HG03095 (cell line): ENCODE measurements around the gene OR10H5.
"Not testable (repeated sequence)": the region's sequence is repeated elsewhere in the genome, so short reads cannot be mapped to it uniquely, and the experiment has no call there.

Experiments
- ATAC-seq: cut with Tn5 transposase; IDR thresholded peaks from one replicate; pipeline ENCODE4 v1.9.1; 2021; ENCODE audit warnings: moderate library complexity; ENCODE audit not compliant: unreplicated experiment

The OR10H5 gene

DNA sequence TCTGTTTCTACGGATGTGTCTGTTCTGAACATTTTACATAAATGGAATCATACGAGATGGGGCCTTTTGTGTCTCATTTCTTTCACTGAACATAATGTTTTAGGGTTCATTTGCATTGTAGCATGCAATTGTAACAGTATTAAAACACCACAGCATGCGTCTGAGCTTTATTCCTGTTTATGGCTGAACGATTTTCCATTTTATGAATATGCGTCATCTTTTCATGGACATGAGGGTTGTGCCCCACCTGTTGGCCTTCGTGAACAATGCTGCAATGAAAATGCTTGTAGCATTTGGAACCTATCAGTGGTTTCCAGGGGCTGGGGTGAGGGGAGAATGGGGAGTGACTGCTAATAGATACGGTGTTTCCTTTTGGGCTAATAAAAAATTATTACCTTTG lies 22.9 kb downstream of the OR10H5 start:
- ATAC-seq: no peak

DNA sequence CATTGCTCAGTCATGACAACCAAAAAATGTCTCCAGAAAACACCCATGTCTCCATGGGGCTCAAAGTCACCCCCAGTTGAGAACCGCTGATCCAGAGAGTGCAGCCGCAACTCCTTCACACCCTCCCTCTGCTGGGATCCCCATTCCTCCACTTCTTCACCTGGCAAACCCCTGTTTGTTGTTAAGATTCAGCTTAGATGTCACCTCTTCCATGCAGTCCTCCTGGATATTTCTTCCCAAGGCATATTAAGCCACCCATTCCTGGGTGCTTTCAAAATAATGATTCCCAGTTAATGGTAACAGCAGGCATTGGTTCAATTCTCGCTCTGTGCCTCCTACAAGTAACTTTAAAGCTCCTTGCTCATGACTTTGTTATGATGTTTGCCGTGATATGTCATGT lies 24.0 kb downstream of the OR10H5 start:
- no peak for ATAC-seq

DNA sequence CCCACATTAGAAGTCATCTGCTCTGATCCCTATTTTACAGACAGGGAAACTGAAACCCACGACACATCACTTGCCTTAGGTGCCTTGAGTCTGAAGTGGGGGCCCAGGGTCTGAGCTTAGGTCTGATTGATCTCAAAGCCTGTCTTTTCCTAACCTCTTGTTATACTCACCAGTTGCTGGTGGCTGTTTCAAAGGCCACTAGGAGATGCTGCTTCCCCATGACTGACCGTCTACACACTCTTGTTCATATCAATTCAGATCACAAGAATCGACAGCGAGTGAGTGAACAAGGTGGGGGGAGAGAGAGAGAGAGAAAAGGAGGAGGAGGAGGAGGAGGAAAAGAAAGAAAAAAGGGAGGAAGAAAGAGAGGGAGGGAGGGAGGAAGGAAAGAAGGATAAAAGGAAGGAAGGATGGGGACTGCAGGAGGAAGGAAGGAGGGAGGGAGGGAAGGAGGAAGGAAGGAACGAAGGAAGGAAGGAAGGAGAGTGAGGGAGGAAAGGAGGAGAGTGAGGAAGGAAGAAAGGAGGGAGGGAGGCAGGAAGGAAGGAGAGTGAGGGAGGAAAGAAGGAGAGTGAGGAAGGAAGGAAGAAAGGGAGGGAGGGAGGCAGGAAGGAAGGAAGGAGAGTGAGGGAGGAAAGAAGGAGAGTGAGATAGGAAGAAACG lies 24.7 kb downstream of the OR10H5 start:
- no peak for ATAC-seq

DNA sequence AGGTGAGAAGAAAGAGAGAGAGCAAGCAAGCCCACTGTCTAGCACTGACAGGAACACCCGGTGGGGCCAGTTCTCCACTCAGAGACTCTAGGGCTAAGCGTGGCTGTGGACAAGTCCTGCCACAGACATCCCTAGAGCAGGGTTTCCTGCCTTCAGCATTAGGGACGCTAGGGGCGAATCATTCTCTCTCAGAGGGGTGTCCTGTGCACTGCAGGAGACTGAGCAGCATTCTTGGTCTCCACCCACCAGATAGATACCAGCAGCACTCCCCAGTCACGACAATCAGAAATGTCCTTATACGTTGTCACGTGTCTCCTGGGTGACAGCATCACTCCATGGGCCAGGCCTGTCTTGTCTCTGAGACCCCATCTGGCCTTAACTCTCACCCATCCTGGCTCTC lies 26.5 kb downstream of the OR10H5 start:
- no peak for ATAC-seq

DNA sequence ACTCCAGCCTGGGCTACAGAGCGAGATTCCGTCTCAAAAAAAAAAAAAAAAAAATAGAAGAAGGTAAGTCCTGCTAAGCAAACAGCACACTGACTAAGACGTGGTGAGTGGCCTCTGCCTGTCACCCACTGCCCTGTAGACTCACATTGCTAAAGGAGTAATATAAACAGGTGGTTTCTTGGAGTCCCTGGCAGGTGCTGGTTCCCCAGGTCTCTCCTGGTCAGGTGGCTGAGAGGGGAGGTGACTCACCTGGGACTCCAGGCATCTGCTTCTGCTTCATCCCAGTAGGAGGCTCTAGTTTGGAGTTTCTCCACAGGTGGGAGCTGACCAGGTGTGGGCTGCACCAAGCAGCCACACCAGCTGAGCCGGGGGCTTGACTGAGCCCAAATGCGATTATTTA lies 27.8 kb downstream of the OR10H5 start, which contains the start of gene OR10H1:
Gene OR10H1, minus strand, starts transcription at position 359 of the 400 bp plus-strand sequence. CDS start 7,627 bp downstream, outside the sequence.
- ATAC-seq: no peak

DNA sequence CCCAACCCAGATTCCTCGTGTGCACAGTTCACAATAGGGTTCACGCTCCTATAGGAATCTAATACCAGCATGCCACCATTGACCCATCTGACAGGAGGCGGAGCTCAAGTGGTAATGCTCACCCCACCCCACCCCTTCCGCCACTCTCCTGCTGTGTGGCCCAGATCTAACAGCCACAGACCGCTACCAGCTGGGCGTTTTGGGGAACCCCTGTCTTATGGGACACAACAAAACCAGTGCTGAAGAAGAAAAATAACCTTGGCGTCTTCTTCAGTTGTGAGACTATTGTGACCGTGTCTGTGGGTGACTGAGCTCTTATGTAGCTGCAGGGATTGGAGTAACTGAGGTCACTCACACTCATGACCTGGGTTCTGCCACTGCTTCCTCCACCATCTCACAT lies 33.2 kb downstream of the OR10H5 start:
- ATAC-seq: no peak

DNA sequence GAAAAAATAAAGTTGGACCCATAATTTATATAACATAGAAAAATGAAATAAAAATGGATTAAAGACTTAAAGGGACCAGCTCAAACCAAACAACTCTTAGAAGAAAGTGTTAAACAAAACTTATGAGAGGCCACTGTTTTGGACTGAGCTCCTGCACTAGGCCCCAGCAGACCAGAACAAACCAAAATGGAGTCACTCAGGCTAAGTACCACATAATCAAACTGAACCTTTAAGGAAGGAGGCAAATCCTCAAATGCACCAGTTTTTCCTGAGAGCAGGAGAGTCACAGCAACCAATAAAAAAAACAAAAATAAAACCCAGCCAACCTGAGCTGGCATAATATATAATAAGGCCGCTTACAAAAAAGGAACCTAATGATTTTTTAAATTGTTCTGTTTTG lies 38.3 kb downstream of the OR10H5 start:
- ATAC-seq: no peak

DNA sequence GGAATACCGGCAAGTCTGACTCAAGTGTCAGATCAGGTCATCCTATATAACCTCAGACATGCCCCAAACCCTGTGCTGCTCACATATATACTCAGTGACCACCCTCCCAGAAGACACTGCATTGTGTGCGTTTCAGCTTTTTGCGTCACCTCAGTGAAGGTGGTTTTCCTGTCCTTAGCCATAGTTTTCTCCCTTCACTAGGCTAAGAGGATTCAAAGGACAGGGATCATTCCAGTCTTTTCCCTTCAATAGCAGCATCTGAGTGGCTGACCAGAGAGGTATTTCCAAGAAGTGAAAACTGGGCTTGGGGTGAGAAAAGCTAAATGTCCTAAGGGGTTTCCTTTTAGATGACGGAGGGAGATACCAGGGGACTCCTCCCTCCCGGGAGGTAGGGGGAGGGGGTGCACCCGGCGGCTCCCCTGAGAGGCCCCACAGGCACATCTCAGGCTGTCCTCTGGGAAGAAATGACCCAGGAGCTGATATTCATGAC lies 40.7 kb downstream of the OR10H5 start:
- no peak for ATAC-seq

DNA sequence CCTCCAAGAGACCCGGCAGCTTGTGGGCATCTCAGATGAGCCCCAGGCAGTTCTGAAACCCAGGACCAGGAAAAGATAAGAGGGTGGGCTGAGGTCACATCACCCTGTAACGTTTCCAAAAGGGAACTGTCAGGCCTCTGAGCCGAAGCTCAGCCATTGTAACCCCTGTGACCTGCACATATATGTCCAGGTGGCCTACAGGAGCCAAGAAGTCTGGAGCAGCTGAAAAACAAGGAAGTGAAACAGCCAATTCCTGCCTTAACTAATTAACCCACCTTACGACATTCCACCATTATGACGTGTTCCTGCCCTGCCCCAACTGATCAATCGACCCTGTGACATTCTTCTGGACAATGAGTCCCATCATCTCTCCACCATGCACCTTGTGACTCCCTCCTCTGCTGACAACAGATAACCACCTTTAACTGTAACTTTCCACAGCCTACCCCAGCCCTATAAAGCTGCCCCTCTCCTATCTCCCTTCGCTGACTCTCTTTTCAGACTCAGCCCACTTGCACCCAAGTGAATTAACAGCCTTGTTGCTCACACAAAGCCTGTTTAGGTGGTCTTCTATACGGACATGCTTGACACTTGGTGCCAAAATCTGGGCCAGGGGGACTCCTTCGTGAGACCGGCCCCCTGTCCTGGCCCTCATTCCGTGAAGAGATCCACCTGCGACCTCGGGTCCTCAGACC lies 41.3 kb downstream of the OR10H5 start:
- not testable (repeated sequence) for ATAC-seq

DNA sequence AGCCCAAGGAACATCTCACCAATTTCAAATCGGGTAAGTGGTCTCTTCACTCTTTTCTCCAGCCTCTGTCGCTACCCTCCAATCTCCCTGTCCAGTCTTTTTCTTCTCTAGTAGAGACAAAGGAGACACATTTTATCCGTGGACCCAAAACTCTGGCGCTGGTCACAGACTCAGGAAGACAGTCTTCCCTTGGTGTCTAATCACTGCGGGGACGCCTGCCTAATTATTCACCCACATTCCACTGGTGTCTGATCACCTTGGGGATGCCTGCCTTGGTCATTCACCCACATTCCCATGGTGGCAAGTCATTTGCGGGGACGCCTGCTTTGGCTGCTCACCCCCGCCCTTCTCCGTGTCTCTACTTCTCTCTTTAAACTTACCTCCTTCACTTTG lies 41.8 kb downstream of the OR10H5 start:
- no peak for ATAC-seq

DNA sequence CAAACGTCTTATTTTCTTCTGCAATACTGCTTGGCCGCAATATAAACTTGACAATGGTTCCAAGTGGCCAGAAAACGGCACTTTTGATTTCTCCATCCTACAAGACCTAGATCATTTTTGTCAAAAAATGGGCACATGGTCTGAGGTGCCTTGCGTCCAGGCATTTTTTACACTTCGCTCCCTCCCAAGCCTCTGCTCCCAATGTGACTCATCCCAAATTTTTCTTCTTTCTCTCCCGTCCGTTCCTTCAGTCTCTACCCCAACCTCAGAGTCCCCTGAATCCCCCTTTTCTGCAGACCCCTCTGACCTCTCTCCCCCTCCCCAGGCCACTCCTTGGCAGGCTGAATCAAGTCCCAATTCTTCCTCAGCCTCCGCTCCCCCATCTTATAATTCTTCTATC lies 42.3 kb downstream of the OR10H5 start:
- ATAC-seq: no peak

DNA sequence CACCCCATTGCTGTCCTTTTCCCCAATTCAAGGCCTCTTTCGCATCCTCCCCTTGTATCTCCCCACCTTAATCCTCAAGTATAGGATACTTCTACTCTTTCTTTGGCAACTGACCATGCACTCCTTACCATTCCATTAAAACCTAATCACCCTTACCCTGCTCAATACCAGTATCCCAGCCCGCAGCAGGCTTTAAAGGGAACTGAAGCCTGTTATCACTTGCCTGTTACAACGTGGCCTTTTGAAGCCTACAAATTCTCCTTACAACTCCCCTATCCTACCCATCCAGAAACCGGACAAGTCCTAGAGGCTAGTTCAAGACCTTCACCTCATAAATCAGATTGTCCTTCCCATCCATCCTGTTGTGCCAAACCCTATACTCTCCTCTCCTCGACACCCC lies 44.2 kb downstream of the OR10H5 start:
- ATAC-seq: no peak

DNA sequence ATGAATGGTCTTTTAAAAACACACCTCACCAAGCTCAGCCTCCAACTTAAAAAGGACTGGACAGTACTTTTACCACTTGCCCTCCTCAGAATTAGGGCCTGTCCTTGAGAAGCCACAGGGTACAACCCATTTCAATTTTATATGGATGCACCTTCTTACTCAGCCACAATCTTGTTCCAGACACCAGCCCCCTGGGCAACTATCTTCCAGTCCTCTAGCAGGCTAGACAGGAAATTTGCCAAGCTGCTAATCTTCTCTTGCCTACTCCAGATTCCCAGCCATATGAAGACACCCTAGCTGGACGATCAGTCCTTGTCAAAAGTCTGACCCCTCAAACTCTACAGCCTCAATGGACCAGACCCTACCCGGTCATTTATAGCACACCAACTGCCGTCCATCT lies 46.8 kb downstream of the OR10H5 start:
- not testable (repeated sequence) for ATAC-seq

DNA sequence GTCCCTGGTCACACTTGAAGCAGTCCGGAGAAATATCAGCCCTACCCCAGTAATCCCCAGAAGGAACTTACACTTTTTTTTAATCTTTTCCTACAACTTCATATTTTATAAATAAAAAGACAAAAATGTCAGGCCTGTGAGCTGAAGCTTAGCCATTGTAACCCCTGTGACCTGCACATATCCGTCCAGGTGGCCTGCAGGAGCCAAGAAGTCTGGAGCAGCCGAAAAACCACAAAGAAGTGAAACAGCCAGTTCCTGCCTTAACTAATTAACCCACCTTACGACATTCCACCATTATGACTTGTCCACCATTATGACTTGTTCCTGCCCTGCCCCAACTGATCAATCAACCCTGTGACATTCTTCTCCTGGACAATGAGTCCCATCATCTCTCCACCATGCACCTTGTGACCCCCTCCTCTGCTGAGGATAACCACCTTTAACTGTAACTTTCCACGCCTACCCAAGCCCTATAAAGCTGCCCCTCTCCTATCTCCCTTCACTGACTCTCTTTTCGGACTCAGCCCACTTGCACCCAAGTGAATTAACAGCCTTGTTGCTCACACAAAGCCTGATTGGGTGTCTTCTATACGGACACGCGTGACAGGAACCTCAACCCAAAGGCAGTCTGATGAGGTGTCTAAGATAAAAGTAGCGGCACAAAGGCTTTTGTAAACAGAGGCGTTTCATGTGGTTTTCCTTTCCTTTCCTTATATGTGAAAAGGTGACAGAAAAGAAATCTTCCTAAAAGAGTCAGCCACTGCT lies 48.3 kb downstream of the OR10H5 start:
- ATAC-seq: not testable (repeated sequence)

DNA sequence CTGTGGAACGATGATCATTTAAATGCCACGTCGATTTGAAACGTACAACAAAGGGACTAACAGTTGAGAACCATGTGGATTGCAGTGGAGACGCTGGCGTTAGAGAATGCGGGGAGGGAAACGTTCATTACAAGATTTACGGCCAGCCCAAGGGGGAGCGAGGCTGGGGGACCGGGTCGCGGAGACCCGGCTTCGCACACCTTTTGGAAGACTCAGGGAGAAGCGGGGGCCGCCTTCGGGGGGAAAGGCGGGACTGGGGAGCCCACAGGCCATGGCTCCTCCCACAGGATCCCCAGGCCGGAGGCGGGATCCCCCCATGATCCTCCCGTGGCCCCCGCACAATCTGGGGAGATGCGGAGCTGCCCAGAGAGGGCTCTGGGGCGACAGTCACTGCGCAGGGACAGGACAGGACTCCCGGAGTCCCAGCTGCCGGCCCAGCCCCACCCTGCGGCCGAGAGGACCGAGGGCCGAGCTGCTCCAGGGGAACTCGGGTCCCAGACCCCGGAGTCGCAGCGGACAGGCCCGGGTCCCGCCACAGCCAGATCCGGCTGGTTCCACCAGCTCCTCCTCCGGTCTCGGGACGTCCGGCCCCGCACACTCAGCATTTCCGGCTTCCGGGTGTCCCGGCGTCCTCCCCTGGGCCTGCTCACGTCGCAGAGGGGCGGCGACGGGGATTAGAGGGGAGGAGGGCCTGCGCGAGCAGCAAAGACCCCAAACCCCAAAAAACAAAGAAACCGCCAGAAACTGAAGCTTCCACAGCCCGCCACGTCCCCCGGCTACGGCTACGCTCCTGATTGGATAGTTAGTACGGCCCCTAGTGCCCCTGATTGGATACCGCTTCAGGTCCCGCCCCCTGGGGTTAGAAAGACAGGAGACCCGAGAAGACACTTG lies 49.1 kb downstream of the OR10H5 start:
- peak; percentile 96 for ATAC-seq

DNA sequence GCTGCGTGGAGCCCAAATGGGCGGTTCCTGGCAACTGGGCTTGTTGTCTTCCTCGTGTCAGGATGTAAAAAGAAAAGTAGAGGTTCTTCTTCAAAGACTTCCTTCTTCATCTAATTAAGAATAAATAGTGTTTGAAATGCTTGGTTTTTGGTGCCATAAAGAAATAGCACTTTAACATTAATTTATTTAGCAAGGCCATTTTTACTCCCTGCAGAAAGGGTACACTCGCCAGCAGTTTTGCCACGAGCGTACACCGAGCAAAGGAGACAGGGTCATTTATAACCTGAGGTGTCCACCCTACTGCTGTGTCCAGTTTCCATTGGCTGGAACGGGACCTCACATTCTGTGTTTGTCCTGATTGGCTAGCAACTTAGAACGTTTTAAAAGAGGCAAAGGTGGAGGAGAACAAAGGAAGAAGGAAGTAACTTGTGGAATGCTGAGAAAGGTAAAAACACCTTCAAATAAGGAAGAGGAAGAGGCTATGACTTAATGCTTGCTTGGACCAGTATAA lies 49.8 kb downstream of the OR10H5 start:
- ATAC-seq: peak; percentile 13

DNA sequence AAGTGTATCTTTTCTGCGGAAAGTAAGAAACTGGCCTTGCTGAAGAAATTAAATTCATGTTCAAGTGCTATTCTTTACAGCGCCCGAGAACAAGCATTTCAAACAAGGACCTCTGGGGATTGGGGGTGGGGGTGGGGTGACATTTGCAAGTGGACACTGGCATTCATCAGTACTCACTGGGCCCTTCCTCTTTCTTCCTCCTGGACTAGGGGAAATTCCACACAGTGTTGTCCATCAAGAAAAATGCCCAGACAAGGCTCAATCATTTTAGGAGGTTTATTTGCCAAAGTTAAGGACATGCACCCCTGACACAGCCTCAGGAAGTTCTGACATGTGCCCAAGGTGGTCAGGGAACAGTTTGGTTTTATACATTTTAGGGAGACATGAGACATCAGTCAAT lies 50.9 kb downstream of the OR10H5 start:
- ATAC-seq: no peak

DNA sequence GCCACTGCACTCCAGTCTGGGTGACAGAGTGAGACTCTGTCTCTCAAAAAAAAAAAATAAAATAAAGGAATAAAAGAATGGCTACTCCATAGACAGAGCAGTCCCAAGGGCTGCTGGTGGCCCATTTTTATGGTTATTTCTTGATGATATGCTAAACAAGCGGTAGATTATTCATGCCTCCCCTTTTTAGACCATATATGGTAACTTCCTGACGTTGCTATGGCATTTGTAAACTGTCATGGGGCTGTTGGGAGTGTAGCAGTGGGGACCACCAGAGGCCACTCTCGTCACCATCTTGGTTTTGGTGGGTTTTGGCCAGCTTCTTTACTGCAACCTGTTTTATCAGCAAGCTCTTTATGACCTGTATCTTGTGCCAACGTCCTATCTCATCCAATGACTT lies 52.4 kb downstream of the OR10H5 start:
- not testable (repeated sequence) for ATAC-seq

DNA sequence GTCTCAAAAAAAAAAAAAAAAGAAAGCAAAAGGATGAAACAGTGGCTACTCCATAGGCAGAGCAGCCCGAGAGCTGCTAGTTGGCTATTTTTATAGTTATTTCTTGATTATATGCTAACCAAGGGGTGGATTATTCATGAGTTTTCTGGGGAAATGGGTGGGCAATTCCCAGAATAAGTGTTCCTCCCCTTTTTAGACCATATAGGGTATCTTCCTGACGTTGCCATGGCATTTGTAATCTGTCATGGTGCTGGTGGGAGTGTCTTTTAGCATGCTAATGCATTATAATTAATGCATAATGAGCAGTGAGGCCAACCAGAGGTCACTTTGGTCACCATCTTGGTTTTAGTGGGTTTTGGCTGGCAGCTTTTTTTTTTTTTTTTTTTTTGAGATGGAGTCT lies 53.4 kb downstream of the OR10H5 start:
- ATAC-seq: no peak

DNA sequence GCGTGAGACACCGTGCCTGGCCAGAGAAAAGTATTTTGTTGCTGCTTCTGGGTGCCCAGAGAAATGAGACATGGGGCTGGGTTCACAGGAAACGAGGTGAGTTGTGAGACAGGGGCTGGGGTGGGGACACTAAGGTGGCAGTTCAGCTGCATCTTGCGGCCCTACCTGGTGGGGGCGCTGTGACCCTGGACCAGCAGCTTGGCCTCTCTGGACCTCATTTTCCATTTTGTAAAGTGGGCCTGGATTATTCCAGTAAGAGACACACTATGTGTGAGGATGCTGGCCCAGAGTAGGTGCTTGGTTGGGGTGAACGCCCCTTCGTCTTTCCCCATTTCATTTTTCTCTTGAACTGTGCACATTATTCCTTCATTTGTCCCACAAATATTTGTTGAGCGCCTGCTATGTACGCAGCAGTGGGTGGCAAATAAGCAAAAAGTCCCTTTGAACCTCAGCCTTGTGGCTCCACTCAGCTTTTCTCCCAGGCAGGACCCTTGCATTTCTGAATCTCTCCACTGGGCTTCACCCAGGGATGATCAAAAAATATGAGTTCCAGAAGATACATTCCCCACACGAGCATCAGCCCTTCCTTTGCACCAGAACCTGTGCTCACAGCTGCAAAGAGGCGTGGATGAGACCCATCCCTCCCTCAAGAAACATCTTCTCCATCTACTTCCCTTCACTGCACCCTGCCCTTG lies 54.6 kb downstream of the OR10H5 start:
- ATAC-seq: no peak
